Mucosa of gallbladder (tissue), 1 donor: ENCODE measurements around the gene PIEZO1. TPM values are rescaled to one million over a fixed set of nuclear protein-coding genes. Genes with fewer than 3 reads are reported as not detected.
A peak's percentile ranks its signal among the peaks of the same experiment; 100 is the strongest.

ENCODE experiments used
- DNase-seq: peaks from one replicate; pipeline ENCODE4 v3.0.0-alpha.2; 2020; ENCODE audit warnings: low spot score
- total RNA-seq: library from RNA; stranded (reverse); gene quantifications from one replicate; pipeline ENCODE4 v1.2.1, GENCODE V29; 2021
- donor health status: DM: no; HTN: no; CAD: no.

PIEZO1 gene
- total RNA-seq, 1 donor from 2014 or later, result 108 TPM

DNA sequence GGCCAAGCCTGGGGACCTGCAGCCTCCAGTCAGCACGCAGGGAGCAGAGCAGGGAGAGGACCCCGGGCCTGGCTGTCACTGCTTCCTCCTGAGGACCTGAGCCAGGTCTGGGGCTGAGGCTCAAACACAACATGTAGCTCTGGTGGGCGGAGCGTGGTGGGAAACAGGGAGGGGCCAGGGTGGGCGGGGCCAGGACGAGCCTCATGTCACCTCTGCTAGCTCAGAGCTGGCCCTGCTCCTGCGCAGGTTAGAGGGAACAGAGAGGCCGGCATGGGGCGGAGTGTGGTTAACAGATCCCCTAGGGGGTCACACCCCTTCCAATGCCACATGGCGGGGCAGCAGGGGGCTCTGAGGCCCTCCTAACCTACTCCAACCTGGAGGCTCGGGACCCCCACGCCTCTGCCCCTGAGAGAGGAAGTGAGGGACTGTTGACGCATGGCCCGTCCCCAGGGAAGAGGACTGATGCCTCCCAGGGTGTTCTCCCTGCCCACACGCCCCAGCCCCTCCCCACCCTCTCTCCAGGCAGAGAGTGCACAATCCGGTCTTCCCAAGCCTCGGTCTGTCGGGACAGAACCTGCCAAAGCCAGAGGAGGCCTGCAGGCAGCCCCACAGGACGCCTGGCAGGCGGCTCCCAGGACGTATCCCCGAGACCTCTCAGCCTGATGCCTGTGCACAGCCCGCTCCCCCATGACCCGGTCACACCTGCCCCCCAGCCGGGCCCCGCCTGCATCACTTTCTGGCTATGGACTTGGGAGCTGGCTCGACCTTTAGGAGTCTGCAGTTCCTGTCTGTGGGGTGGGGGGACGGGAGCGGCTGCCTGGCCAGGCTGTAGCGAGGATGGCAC lies 15.2 kb downstream of the PIEZO1 start:
- DNase-seq, result no peak

DNA sequence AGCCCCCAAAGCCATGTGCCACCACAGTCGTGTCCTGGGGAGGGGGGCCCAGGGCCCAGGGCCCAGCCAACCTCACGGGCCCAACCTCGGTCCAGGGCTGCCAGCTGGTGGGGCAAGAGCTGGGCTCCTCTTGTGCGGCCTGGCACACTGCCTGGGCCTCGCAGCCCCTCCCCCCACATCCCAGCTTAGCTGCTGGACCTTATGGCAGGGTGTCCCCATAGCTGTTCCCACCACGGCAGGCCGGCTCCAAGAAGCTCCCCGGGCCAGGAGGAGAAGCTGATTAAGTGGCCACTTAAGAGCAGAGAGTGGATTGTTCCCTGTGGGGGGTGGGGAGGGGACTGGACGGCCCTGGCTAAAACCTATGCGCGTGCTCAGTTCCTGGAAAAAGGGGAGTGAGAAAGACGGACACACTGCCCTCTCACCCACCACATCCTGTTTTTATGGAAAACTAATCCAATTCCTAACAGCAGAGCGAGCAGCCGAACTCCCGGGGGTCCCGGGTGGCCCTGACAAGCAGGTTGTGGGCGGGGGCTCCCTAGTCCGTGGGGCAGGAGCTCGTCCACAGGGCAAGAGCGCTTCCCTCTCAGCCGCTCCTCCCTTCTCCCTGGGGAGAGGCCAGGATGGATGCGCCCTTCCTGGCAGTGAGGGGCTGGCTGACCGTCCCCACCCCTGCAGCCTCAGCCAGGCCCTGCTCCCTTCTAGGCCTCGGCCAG lies 16.8 kb downstream of the PIEZO1 start:
- no peak for DNase-seq

DNA sequence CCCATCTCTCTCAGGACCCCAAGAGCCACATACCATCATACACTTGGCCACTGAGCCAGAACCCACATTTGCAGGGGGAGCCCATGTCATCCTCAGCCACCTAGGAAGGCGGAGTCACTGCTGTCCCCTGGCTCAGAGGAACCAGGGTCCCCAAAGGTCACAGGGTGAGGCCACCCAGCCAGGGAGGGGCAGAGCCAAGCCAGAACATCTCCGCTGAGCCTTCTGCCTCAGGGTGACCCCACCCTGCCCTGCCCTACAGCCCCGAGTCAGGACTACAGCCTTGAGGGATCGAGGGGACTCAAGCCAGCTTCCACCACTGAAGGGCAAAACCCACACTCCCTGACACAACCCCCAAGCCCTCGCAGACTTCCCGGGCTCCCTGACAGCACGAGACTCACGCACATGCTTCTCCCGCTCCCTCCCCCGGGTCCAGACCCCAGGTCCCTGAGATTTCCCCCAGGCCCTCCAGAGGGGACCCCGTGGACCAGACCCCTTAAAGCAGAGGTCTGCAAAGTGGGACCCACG lies 17.4 kb downstream of the PIEZO1 start:
- no peak for DNase-seq

DNA sequence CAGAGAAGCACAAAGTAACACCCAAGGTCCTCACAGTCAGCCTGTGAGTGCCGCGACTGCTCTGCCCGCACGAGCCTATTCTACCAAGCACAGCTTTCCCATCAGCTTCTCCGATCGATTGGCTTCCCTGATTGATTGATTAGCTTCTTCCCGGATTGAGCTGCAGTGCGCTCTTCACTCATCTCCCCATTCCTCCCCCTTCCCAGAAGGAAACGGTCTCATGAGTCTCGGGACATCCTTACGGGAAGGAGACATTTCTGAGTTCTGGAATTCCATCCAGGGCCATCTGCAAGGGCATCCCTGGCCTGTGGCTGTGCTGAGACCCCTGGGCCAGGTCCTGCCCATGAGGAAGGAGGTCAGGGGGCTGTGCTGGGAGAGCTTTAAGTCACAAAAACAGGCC lies 18.0 kb downstream of the PIEZO1 start:
- no peak for DNase-seq

DNA sequence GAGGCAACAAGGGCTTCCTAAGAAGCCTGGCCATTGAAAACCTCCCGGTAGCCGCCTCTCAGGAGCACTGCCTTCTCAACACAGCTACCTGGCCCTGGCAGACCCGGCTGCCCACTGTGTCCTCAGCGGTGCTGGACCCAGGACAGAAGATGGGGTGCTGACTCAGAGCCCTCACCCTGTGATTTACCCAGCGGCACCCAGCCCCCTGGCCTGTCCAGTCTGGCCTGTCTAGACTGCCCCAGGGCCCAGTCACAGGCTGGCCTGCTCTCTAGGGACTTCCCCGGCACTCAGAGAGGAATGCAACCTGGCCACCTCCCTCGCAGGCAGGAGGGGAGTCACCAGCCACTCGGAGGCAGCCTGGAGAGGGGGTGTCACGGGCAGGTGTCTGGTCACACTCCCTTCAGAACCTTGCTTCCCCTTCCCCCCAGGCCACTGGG lies 20.1 kb downstream of the PIEZO1 start:
- no peak for DNase-seq

DNA sequence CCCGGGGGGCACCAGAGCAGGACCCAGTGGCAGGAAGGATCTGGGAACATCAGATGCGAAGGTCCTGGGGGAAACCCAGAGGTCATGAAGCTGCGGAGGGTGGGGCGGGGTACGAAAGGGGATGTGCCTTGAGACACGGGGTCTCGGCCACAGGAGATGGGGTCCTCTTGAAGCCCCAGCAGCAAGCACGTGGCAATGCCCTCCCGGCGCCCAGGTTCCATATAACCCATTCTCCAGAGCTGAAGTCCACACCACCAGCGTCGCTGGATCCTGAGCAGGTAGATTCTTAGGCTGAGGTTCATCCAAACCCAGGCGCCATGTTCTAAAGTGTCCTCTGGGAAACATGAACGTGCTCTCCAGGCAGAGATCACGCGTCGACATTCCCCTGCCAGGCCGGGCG lies 20.9 kb downstream of the PIEZO1 start:
- DNase-seq, result no peak

DNA sequence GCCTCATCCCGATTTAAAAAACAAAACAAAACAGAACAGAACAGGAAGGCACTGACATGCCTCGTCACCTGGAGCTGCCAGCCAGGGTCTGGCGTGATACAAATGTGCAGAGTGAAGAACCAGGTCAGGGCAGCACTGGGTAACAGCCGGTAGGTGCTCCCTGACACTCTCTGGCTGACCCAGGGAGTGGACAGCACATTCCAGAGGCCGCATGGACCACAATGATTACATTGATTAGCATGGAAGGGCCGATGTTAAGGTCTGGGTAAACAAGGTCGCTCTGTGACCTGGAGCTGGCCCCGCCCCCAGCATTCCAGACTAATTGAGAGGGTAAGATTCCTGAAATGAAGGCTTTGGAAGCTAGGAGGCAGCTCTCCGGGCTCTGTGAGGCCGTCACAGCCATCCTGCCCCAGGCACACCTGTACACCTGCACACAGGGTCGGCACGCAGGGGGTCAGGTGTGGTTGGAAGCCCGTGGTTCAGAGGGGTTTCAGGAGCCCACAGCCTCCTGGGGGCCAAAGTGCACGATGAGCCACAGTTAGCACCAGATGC lies 21.4 kb downstream of the PIEZO1 start:
- no peak for DNase-seq

DNA sequence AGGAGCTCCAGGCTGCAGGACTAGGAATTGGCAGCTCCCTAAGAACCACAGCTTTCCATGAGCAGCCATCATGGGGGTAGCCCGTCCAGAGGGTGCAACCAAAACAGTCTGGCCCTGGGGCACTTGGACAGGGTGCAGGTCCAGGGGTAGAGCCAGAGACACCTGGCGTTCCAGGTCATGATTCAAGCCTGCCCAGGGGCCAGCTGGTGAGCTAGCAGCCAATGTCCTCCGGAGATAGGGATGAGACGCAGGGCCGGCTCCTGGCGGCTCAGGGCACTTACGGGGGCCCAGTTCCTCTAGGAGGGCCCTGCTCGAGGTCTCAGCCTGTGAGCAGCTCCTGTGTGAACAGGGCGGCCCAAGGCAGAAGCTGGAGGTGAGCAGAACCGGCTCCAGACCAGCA lies 22.1 kb downstream of the PIEZO1 start:
- DNase-seq, result no peak

DNA sequence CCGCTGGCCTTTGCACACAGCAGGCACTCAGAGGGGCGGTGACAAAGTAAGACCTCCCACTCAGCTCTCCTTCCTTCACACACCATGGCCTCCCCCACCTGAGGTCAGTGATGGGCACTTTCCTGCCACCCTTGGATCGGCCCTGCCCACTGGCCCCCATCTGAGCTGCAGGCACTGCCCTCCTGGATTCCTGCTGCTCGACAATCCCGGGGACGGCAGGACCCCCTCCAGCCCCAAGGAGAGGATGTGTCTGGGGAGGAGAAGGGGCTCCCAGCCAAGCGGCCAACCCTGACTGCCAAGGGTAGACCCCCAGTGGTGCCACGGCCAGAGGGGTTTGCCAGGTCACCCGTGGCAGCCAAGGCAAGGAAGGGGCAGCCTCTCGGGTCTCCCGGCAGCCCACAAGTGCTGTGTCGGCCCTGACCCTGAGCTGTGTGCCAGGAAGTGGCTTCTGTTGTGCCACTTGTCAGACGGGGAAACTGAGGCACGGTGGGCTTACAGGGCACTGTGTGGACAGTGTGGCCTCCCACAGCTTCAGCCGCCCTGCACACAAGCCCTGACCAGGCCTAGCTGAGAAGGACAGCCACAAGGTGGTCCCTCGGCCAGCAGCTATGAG lies 22.7 kb downstream of the PIEZO1 start:
- no peak for DNase-seq

DNA sequence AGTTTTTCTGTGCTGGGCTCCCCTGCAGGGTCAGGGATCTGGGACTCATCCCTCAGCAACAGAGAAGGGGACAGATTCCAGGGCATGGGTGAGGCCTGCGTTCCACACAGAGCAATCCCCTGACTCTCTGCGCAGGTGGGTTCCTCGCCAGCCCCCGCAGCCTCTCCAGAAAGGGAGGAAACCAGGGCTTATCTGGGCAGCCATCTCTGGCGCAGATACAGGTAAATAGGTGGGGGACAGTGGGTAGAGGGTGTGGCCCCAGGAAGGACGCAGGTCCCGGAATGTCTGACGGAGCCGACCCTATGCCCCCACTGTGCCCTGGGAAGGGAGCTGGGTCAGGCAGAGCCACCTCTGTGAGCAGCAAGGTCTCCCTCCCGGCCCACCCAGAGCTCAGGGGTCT lies 23.2 kb downstream of the PIEZO1 start:
- no peak for DNase-seq

DNA sequence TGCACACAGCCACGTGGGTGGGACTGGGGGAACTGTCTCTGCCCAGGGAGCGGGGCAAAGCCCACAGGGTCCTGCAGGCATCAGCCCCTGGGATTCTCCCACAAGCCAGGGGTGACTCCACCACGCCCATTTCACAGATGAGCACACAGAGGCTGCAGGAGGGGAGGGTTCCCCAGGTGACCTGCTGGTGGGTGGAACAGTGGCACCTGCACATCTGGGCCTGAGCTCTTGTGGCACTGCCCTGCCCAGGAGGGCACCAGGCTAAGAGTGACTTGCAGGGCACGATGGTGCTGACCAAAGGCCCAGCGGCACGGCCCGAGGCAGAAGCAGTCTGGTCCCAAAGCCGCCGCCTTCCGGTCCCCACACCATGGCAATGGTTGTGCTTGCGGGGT lies 23.9 kb downstream of the PIEZO1 start:
- no peak for DNase-seq

DNA sequence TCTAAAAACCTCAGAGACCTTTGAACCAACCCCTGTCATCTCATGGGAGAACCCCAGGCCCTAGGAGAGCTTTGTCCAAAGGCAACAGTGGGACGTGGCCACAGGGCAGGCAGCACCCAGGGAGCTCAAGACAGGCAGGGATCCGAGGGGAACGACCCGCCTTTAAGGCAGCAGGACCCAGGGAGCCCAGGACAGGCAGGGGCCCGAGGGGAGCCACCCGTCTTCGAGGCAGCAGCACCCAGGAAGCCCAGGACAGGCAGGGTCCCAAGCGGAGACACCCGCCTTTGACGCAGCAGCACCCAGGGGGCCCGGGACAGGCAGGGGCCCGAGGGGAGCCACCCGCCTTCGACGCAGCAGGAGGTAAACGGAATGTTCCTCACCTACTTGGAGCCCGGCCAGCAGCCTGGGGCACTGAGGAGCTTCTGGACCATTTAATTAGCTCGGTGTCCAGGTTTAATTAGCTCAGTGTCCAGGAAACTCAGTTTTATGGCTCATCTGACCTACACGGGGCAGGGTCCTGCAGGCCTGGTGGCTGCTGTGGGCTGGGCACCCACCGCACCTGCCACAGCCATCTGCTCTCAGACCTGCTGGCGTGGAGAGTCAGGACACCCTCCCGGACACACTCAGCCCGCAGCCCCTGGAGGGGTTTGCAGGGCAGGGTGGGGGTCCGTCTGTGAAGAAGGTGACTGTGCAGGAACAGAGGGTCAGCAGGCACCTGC lies 24.4 kb downstream of the PIEZO1 start:
- no peak for DNase-seq

DNA sequence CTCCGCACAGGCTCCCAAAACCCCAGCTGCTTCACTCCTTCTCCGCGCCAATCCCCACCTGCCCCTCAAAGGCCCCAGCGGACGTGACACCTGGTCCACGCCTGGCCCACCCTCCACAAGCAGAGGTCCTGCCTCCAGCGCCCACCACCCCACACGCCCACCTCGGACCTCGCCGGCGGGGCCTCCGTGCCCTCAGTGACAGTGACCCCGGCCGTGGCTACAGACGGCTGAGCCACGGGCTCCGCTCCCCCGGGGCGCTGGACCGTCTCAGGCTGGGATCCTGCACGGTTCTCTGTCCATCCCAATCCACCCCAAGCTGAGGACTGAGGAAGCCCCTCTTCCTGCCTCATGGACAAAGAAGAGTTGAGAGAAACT lies 25.1 kb downstream of the PIEZO1 start:
- DNase-seq, result no peak

DNA sequence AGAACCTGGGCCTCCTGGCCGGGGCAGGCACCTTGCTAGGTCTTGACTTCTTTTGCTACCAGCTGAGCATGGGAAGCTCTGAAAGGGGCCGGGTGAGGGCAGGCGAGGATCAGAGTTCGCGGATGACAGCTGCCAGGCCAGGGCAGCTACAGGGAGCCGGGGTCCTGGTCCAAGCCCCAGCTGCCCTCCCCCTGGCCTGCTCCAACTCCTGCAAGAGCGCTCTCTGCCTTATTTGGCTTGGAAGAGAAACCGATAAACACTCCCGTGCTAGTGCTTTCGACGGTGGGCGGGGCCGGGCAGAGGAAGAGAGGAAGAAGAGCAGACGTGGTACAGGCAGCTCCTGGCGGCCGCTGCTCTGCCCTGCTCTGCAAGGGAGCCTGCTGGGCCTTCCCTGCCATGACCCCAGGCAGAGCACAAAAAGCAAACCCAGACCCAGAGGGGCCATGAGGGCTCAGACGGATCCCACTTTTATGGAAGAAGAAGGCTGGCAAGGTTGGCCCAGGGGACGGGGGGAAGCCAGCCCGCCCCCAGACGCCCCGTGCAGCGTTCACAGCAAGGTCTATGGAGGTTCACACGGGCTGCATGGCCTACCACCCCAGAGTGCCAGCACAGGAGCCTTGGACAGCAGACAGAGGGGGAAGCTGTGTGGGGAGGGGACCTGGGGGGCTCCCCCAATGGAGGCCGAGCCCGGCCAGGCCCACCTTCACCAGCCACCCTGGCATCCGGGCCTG lies 25.6 kb downstream of the PIEZO1 start:
- DNase-seq, result peak; percentile 72

DNA sequence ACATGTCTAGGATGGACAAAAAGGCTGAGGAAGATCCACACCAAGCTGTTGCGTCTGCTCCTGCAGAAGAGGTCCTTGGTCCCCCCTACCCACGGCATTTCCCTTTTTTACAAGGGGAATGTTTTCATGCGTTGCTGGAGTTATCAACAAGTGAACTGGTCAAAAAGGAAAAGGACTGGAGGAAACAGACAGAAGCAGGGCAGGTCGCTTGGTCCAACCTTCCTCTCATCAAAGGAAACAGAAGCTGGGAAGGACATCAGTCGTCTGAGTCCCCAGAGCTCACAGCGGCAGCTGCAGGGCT lies 26.1 kb downstream of the PIEZO1 start:
- DNase-seq, result no peak

DNA sequence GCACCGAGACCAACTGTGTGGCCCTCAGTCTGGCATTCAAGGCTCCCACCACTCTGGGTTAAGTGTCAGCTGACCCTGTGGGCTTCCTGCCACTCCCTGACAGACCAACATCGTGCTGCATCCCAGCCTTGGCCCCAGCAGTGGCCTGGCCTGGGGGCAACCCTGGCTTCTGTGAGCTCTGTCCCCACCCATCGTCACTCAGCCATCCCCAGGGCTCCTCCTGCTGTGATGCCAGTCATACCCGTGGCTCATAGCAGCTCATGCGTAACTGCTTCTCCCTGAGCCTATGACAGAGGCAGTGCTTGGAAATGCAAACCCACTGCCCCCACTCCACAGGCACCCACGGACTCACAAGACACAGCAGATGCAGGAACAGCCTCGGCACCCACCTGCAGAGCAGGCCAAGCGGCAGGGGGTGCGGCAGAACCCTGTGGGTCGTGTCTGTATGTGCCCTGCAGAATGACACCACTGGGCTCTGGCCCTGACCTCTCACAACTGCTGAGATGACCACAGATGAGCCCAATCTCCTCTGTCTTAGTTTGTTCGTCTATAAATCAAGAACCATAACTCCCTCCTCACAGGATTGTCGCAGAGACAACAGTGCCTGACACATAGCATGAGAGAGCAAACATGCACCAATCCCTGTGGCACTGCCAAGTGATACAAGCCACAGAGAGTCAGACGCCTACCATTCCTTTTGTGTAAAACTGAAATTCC lies 26.6 kb downstream of the PIEZO1 start:
- no peak for DNase-seq

DNA sequence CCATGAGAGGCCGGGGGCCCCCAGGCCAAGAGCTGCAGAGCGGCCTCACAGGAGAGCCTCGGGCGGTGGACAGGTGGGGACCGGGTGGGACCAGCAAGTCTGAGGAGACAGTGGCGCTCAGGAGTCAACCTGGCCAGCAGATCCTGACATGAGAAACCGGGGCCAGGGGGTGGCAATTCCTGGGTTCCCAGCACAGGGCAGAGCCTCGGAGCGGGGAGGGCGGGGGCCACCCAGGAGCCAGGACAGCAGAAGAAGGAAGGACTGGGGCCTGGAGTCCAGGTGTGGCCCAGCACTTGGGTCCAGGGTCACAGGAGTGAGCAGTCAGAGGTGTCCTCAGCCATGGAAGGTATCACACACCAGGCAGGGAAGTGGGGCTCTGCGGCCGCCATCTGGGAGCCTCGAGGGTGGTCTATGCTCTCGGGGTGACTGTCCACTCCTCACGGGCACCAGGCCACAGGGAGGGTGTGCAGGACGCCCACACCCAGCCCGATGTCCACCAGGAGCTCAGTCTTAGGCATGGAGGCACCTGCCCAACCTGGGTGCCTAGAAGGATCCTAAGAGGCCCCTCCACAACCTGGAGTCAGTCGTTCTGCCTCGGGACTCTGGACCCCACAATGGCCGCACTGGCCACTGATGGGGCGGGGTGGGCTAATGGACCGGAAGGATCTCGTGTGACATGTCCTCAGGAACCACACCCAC lies 29.1 kb downstream of the PIEZO1 start:
- no peak for DNase-seq

DNA sequence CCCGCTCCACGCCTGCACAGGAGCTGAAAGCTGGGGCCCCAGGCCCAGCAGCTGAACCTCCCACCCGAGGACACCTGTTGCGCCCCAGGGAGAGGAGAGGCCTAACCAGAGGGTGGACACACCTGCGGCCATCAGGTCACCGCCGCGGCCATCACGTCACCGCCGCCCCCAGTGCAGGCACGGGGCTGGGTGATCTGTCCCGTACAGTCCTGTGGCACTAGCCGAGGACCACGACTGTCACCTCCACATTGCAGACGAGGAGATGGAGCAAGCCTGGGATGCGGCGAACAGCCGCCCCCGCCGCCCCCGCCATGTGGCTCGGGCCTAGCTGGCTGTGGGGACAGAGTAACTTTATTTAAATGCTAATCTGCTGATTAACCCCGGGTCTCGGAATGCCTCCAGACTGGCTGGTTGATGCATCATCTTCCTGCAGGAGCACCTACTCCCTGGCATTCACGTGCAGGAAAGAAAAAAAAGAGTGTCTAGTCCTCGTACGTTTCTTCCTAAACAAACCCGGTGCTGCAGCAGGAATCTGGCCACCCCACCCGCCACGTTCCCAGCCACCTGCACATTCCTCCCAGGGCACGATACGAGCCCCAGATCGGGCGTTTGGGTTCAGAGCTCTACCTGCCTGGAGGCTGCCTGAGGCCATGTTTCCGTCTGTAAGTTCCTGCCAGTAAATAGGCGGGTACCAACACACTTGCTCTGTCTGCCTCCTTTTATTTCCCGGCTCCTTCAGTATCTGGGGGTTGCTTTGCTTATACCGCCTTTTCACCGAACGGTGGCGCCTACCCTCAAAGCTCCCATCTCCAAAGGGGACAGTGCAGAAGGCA lies 29.9 kb downstream of the PIEZO1 start:
- no peak for DNase-seq
